Mesendoderm (in vitro differentiated cells): ENCODE results near the gene CFAP100.
A peak's percentile ranks its signal among the peaks of the same experiment; 100 is the strongest.

Source experiments
- DNase-seq: peaks from one replicate; pipeline ENCODE4 v3.0.0; 2013
- H2AK5ac ChIP-seq: 2 replicates; pipeline ENCODE4 v1.6.1; 2013; ENCODE audit warnings: low read length, inconsistent platforms
- H2BK120ac ChIP-seq: 2 replicates; pipeline ENCODE4 v1.6.1; 2013; ENCODE audit warnings: low read depth, mild to moderate bottlenecking, low read length, moderate library complexity, mixed read lengths
- H2BK15ac ChIP-seq: replicated peaks from 2 replicates; pipeline ENCODE4 v1.6.1; 2013; ENCODE audit warnings: low read depth, mild to moderate bottlenecking, moderate library complexity
- H2BK5ac ChIP-seq: 2 replicates; pipeline ENCODE4 v1.6.1; 2013; ENCODE audit warnings: low read length, inconsistent platforms
- H3K18ac ChIP-seq: 2 replicates; pipeline ENCODE4 v1.6.1; 2013; ENCODE audit warnings: mild to moderate bottlenecking, low read length, mixed read lengths
- H3K23ac ChIP-seq: one replicate; pipeline ENCODE4 v1.6.1; 2013; ENCODE audit warnings: low read length
- H3K27ac ChIP-seq: 2 replicates; pipeline ENCODE4 v1.5.1; 2013; ENCODE audit warnings: low read depth, mild to moderate bottlenecking, inconsistent platforms, low read length, moderate library complexity
- H3K27me3 ChIP-seq: 2 replicates; pipeline ENCODE4 v1.6.1; 2013; ENCODE audit warnings: low read length, control low read depth, mild to moderate bottlenecking, inconsistent platforms; ENCODE audit not compliant: insufficient read depth, poor library complexity
- H3K36me3 ChIP-seq: 2 replicates; pipeline ENCODE4 v1.6.1; 2013; ENCODE audit warnings: low read length, inconsistent platforms; ENCODE audit not compliant: control insufficient read depth, insufficient read depth
- H3K4ac ChIP-seq: one replicate; pipeline ENCODE4 v1.6.1; 2013; ENCODE audit warnings: low read depth, mild to moderate bottlenecking, low read length, moderate library complexity
- H3K4me1 ChIP-seq: 2 replicates; pipeline ENCODE4 v1.6.1; 2013; ENCODE audit warnings: low read depth, low read length, inconsistent platforms; ENCODE audit not compliant: control insufficient read depth
- H3K4me2 ChIP-seq: 2 replicates; pipeline ENCODE4 v1.6.1; 2013; ENCODE audit warnings: low read length
- H3K4me3 ChIP-seq: 2 replicates; pipeline ENCODE4 v1.5.1; 2013; ENCODE audit warnings: mild to moderate bottlenecking, low read length
- H3K56ac ChIP-seq: one replicate; pipeline ENCODE4 v1.6.1; 2013; ENCODE audit warnings: low read length
- H3K79me1 ChIP-seq: 2 replicates; pipeline ENCODE4 v1.6.1; 2013; ENCODE audit warnings: low read length, inconsistent platforms
- H3K79me2 ChIP-seq: 2 replicates; pipeline ENCODE4 v1.6.1; 2013; ENCODE audit warnings: mild to moderate bottlenecking, low read length; ENCODE audit not compliant: control insufficient read depth, insufficient read depth
- H3K9ac ChIP-seq: 2 replicates; pipeline ENCODE4 v1.6.1; 2013; ENCODE audit warnings: low read length, inconsistent platforms
- H4K5ac ChIP-seq: one replicate; pipeline ENCODE4 v1.6.1; 2013; ENCODE audit warnings: low read length
- H4K8ac ChIP-seq: one replicate; pipeline ENCODE4 v1.6.1; 2013; ENCODE audit warnings: low read depth, mild to moderate bottlenecking, control low read depth, low read length, moderate library complexity
- WGBS: extraction: QIAGEN DNeasy Blood & Tissue Kit; methylation state at CpG from one replicate; pipeline ENCODE4 v1.1.7; 2013; ENCODE audit warnings: low lambda C conversion rate, missing lambda C conversion rate; ENCODE audit not compliant: insufficient coverage; ENCODE audit errors: extremely low coverage; 5-methylcytosine and 5-hydroxymethylcytosine counted together

Gene CFAP100

GRCh38 chr3:126466886-126467610 is 72.3 kb downstream of the CFAP100 start:
- Histone ChIP-seq H2AK5ac (no peak overlapping the region), H2BK5ac (no peak overlapping the region), H3K4me3 (no peak overlapping the region), H3K4me2 (no peak overlapping the region), H3K18ac (no peak overlapping the region), H3K36me3 (peaks cover 23% of the 10 kb centered on the region), H3K4me1 (no peaks in the 10 kb centered on the region), H3K23ac (no peak overlapping the region), H3K4ac (no peak overlapping the region), H3K9ac (no peak overlapping the region), H3K79me2 (peaks cover 2% of the 10 kb centered on the region), H2BK15ac (no peak overlapping the region), H4K8ac (no peak overlapping the region), H4K5ac (no peak overlapping the region), H3K79me1 (peaks cover 14% of the 10 kb centered on the region), H2BK120ac (no peak overlapping the region), H3K56ac (no peak overlapping the region), H3K27ac (no peak overlapping the region), H3K27me3 (no peaks in the 10 kb centered on the region)
- WGBS: no CpG with 5 or more reads among the region's 19 CpGs
- no peak for DNase-seq

GRCh38 chr3:126467611-126467955 is 72.9 kb downstream of the CFAP100 start:
- no peak overlapping the region for H3K4me3 ChIP-seq
- peaks cover 5% of the 10 kb centered on the region for H3K79me2 ChIP-seq
- H2BK15ac ChIP-seq: no peak overlapping the region
- H3K27me3 ChIP-seq: no peaks in the 10 kb centered on the region
- H4K5ac ChIP-seq: no peak overlapping the region
- no peak overlapping the region for H3K27ac ChIP-seq
- H3K36me3 ChIP-seq: peaks cover 23% of the 10 kb centered on the region
- no peak overlapping the region for H3K23ac ChIP-seq
- H2BK5ac ChIP-seq: no peak overlapping the region
- H2AK5ac ChIP-seq: no peak overlapping the region
- no peak overlapping the region for H3K4ac ChIP-seq
- no CpG with 5 or more reads among the region's 8 CpGs for WGBS
- no peak overlapping the region for H3K18ac ChIP-seq
- H3K79me1 ChIP-seq: peaks cover 17% of the 10 kb centered on the region
- H3K9ac ChIP-seq: no peak overlapping the region
- H3K4me2 ChIP-seq: no peak overlapping the region
- H3K56ac ChIP-seq: no peak overlapping the region
- peaks cover under 1% of the 10 kb centered on the region for H3K4me1 ChIP-seq
- no peak overlapping the region for H4K8ac ChIP-seq
- no peak overlapping the region for H2BK120ac ChIP-seq
- no peak for DNase-seq

GRCh38 chr3:126468028-126468891 is 73.6 kb downstream of the CFAP100 start:
- Histone ChIP-seq H2BK120ac (no peak overlapping the region), H4K8ac (no peak overlapping the region), H3K36me3 (peaks cover 23% of the 10 kb centered on the region), H3K4me2 (no peak overlapping the region), H3K4ac (no peak overlapping the region), H3K79me1 (peaks cover 24% of the 10 kb centered on the region), H3K4me1 (peaks cover 4% of the 10 kb centered on the region), H3K9ac (no peak overlapping the region), H3K27me3 (no peaks in the 10 kb centered on the region), H3K27ac (no peak overlapping the region), H2AK5ac (no peak overlapping the region), H3K79me2 (peaks cover 12% of the 10 kb centered on the region), H3K23ac (no peak overlapping the region), H2BK5ac (no peak overlapping the region), H4K5ac (no peak overlapping the region), H3K4me3 (no peak overlapping the region), H3K18ac (no peak overlapping the region), H3K56ac (no peak overlapping the region), H2BK15ac (no peak overlapping the region)
- no CpG with 5 or more reads among the region's 13 CpGs for WGBS
- no peak for DNase-seq

GRCh38 chr3:126469479-126469878 is 74.8 kb downstream of the CFAP100 start:
- Histone ChIP-seq H3K4me1 (peaks cover 8% of the 10 kb centered on the region), H3K18ac (no peak overlapping the region), H3K56ac (no peak overlapping the region), H3K23ac (no peak overlapping the region), H2AK5ac (no peak overlapping the region), H3K4me2 (no peak overlapping the region), H3K36me3 (peaks cover 23% of the 10 kb centered on the region), H3K4me3 (no peak overlapping the region), H3K9ac (no peak overlapping the region), H3K4ac (no peak overlapping the region), H3K27ac (no peak overlapping the region), H2BK5ac (no peak overlapping the region), H2BK15ac (no peak overlapping the region), H2BK120ac (no peak overlapping the region), H4K5ac (no peak overlapping the region), H3K79me2 (peaks cover 20% of the 10 kb centered on the region), H4K8ac (no peak overlapping the region), H3K79me1 (peaks cover 29% of the 10 kb centered on the region), H3K27me3 (no peaks in the 10 kb centered on the region)
- no CpG with 5 or more reads among the region's 11 CpGs for WGBS
- no peak for DNase-seq

- Histone ChIP-seq H3K79me1 (peaks cover 27% of the 10 kb centered on the region), H2AK5ac (no peak overlapping the region), H2BK120ac (no peak overlapping the region), H3K4me1 (peaks cover 11% of the 10 kb centered on the region), H4K5ac (no peak overlapping the region), H3K18ac (no peak overlapping the region), H3K79me2 (peaks cover 20% of the 10 kb centered on the region), H4K8ac (no peak overlapping the region), H2BK5ac (no peak overlapping the region), H3K23ac (no peak overlapping the region), H3K9ac (no peak overlapping the region), H3K56ac (no peak overlapping the region), H3K27ac (no peak overlapping the region), H3K4ac (no peak overlapping the region), H3K36me3 (peaks cover 15% of the 10 kb centered on the region), H3K4me3 (no peak overlapping the region), H3K27me3 (no peaks in the 10 kb centered on the region), H2BK15ac (no peak overlapping the region), H3K4me2 (peak overlapping the region; percentile 7)
- DNase-seq: peak; percentile 82
- WGBS: no CpG with 5 or more reads among the region's 8 CpGs
Measured at GRCh38 chr3:126472277-126473006, 77.7 kb downstream of the CFAP100 start.
